Endothelial cell of umbilical vein (primary cell): ENCODE results near the gene RBX1. TPM values are rescaled to one million over a fixed set of nuclear protein-coding genes. Genes with fewer than 3 reads are reported as not detected.

Experiments used
- BruUV-seq: library from RNA; stranded (reverse); fragments of 400-500 nt; replicated peaks from 2 replicates; lab custom pipeline; 2021; lab: Mats Ljungman, UMichigan
- CTCF ChIA-PET: fragments of 300-600, 350-600 bp; sonication (Branson Sonifier 250); formaldehyde crosslinking; loops from one replicate; lab custom pipeline; 2021; ENCODE audit warnings: antibody characterized with exemption, inconsistent platforms; lab: Charles Lee
- POLR2A ChIA-PET: fragments of 300-600, 350-600 bp; sonication (Branson Sonifier 250); formaldehyde crosslinking; loops from one replicate; lab custom pipeline; 2021; ENCODE audit warnings: antibody characterized with exemption, inconsistent platforms; lab: Charles Lee
- DNase-seq: peaks from one replicate; pipeline ENCODE4 v3.0.0-alpha.2; 2011; ENCODE audit warnings: low read depth, low spot score
- FAIRE-seq: peaks from 2 replicates; lab custom pipeline; 2011; peaks lifted over from hg19 to GRCh38; lab: Jason Lieb, UNC
- H2AFZ ChIP-seq: 2 replicates; pipeline ENCODE4 v1.6.0; 2012; ENCODE audit warnings: low read depth, low read length, control low read depth, inconsistent platforms
- H3K27ac ChIP-seq: 2 replicates; pipeline ENCODE4 v1.5.1; 2011; ENCODE audit warnings: low read depth, mild to moderate bottlenecking, control low read depth, low read length, moderate library complexity; ENCODE audit not compliant: insufficient read depth
- H3K27me3 ChIP-seq, 2 experiments: 2 replicates each; pipeline versions ENCODE4 v1.6.0 to v1.6.1; 2011; ENCODE audit warnings: low read length in 2 of 2, mixed read lengths in 1 of 2; ENCODE audit not compliant: control insufficient read depth in 2 of 2, insufficient read depth in 2 of 2
- H3K36me3 ChIP-seq, 2 experiments: 2 replicates in 1 of 2; 3 replicates in 1 of 2; pipeline ENCODE4 v1.5.1; 2011; ENCODE audit warnings: low read length in 2 of 2, mild to moderate bottlenecking in 1 of 2, moderate library complexity in 1 of 2; ENCODE audit not compliant: control insufficient read depth in 2 of 2, insufficient read depth in 2 of 2; ENCODE audit errors: extremely low read depth in 1 of 2
- H3K4me1 ChIP-seq: 3 replicates; pipeline ENCODE4 v1.5.1; 2011; ENCODE audit warnings: mild to moderate bottlenecking, low read length; ENCODE audit not compliant: control insufficient read depth, insufficient read depth; ENCODE audit errors: extremely low read depth
- H3K4me2 ChIP-seq: 2 replicates; pipeline ENCODE4 v1.6.1; 2011; ENCODE audit warnings: low read length, control low read depth, mixed read lengths; ENCODE audit not compliant: insufficient read depth
- H3K4me3 ChIP-seq, 3 experiments: fragments of 200-600 bp in 1 of 3; sonication (generic), shearing (Covaris generic) in 1 of 3; replicated peaks in 1 of 3; 2 replicates each; pipeline ENCODE4 v1.5.1; 2011 to 2016; ENCODE audit warnings: control low read depth in 3 of 3, low read length in 3 of 3, mild to moderate bottlenecking in 2 of 3, inconsistent platforms in 1 of 3, low read depth in 1 of 3, moderate library complexity in 1 of 3; ENCODE audit not compliant: insufficient read depth in 1 of 3
- H3K79me2 ChIP-seq: 2 replicates; pipeline ENCODE4 v1.6.0; 2012; ENCODE audit warnings: low read length, inconsistent platforms; ENCODE audit not compliant: control insufficient read depth, insufficient read depth
- H3K9ac ChIP-seq: replicated peaks from 2 replicates; pipeline ENCODE3; 2011; ENCODE audit warnings: low read length, control low read depth; ENCODE audit not compliant: insufficient read depth; ENCODE audit errors: extremely low read depth
- H3K9me1 ChIP-seq: replicated peaks from 3 replicates; pipeline ENCODE4 v1.6.0; 2011; ENCODE audit warnings: mild to moderate bottlenecking, low read length; ENCODE audit not compliant: control insufficient read depth, insufficient read depth; ENCODE audit errors: extremely low read depth
- H3K9me3 ChIP-seq: replicated peaks from 2 replicates; pipeline ENCODE4 v1.5.1; 2012; ENCODE audit warnings: low read length, inconsistent platforms; ENCODE audit not compliant: control insufficient read depth, insufficient read depth
- H4K20me1 ChIP-seq: replicated peaks from 2 replicates; pipeline ENCODE3; 2011; ENCODE audit warnings: mild to moderate bottlenecking, low read length; ENCODE audit not compliant: control insufficient read depth, insufficient read depth; ENCODE audit errors: extremely low read depth
- EZH2 ChIP-seq: IDR thresholded peaks from 2 replicates; pipeline ENCODE4 v1.6.1; 2012; ENCODE audit warnings: borderline replicate concordance, low read depth, mild to moderate bottlenecking, moderate library complexity, low read length, inconsistent platforms; ENCODE audit not compliant: severe bottlenecking
- FOS ChIP-seq: IDR thresholded peaks from 2 replicates; pipeline ENCODE4 v1.6.1; 2011; ENCODE audit warnings: mild to moderate bottlenecking, low read length, moderate library complexity, borderline replicate concordance; ENCODE audit not compliant: insufficient read depth
- GATA2 ChIP-seq: IDR thresholded peaks from 2 replicates; pipeline ENCODE4 v1.7.0; 2011; ENCODE audit warnings: low read depth, mild to moderate bottlenecking, moderate library complexity, mixed read lengths, low read length; ENCODE audit not compliant: insufficient read length, insufficient read depth
- JUN ChIP-seq: IDR thresholded peaks from 2 replicates; pipeline ENCODE4 v1.6.1; 2011; ENCODE audit warnings: borderline replicate concordance, low read depth; ENCODE audit not compliant: insufficient read length, insufficient read depth
- MYC ChIP-seq: IDR thresholded peaks from one replicate; pipeline ENCODE4 v1.6.1; 2011; ENCODE audit warnings: mild to moderate bottlenecking, low read depth, low read length
- POLR2A ChIP-seq: IDR thresholded peaks from 2 replicates; pipeline ENCODE4 v1.6.1; 2012; ENCODE audit warnings: low read depth, mild to moderate bottlenecking, control low read depth, low read length
- POLR2AphosphoS5 ChIP-seq: IDR thresholded peaks from 2 replicates; pipeline ENCODE4 v1.6.1; 2012; ENCODE audit warnings: low read depth, mild to moderate bottlenecking, control low read depth, low read length, moderate library complexity; ENCODE audit not compliant: insufficient read depth
- dilution Hi-C: fragments of 300-500 bp; cut with MboI; formaldehyde crosslinking; loops from one replicate; pipeline ENCODE4 v1.15.0; 2019; ENCODE audit warnings: low sequenced_read_pairs; ENCODE audit not compliant: extremely low pct_ligation_motif_present
- intact Hi-C: fragments of 100-400 bp; cut with micrococcal nuclease; formaldehyde crosslinking; loops from one replicate; pipeline ENCODE4 v1.10.0; 2022
- polyA plus RNA-seq, 4 experiments: library from polyadenylated mRNA; depleted of rRNA in 3 of 4; stranded (reverse) in 3 of 4; unstranded in 1 of 4; fragments of >200 nt; gene quantifications; 2 replicates each; pipeline versions ENCODE4 v1.2.1 to v1.2.3, GENCODE V29; 2011 to 2012; ENCODE audit warnings: missing spikeins in 1 of 4
- total RNA-seq: library from RNA; stranded (reverse); gene quantifications from 2 replicates; pipeline ENCODE4 v1.2.3, GENCODE V29; 2021
- TF ChIP-seq, protein P1 (sequence below), 2 donors: IDR thresholded peaks; 1 replicate in 1 of 2; 2 replicates in 1 of 2; pipeline ENCODE4 v1.5.1; 2011; ENCODE audit warnings: low read length in 2 of 2, mild to moderate bottlenecking in 2 of 2, moderate library complexity in 2 of 2, control low read depth in 1 of 2, inconsistent platforms in 1 of 2, low read depth in 1 of 2; ENCODE audit not compliant: insufficient read depth in 1 of 2; ENCODE audit errors: extremely low read depth in 1 of 2
- TF ChIP-seq, protein P2 (sequence below): IDR thresholded peaks from 2 replicates; pipeline ENCODE4 v1.6.1; 2011; ENCODE audit not compliant: insufficient read depth, insufficient read length

RBX1 gene
- total and polyA plus RNA-seq, 2 donors (not counting 3 experiments of a cell fraction or from before 2014, with no cell fraction given): 74.7 to 102 TPM

DNA sequence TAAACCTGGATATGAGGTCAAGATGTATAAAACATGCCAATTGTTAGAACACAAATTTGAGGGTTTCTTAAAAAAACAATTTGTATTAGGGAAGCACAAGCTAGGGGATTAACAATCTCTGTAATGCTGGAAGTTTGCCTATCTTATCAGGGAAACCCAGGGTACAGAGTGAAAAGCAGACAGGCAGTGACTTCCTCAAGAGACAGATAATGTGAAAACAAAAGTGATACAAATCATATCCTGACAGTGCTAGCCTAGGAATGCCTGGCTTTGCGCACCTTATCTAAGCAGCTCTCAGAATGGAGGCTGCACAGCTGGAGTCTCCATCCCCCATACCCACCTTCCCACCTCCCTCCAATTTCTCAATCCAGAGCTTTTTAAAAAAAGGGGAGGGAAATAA is 22.5 kb upstream of the RBX1 start:
- Histone ChIP-seq H3K9ac (peak overlapping the region; percentile 4), H3K9me1 (no peaks in the 10 kb centered on the region), H3K27me3 (no peaks in the 10 kb centered on the region), H3K36me3 (peaks cover 0 to 3% of the 10 kb centered on the region in 2 experiments), H3K27ac (no peak overlapping the region), H3K4me2 (peak overlapping the region; percentile 80), H2AFZ (peak overlapping the region; percentile 59), H3K9me3 (no peaks in the 10 kb centered on the region), H3K4me1 (peaks cover 17% of the 10 kb centered on the region), H3K4me3 (peak overlapping the region in 1 of 3 experiments; percentile 40), H4K20me1 (no peaks in the 10 kb centered on the region), H3K79me2 (no peaks in the 10 kb centered on the region)
- no peak for TF ChIP-seq POLR2AphosphoS5
- TF ChIP-seq EZH2: no peak
- no peak for TF ChIP-seq FOS
- TF ChIP-seq GATA2: peak; percentile 51
- TF ChIP-seq MYC: no peak
- BruUV-seq: no TSS peak
- dilution Hi-C loops: no loop called here
- intact Hi-C loops: loop anchor here (10.0 kb wide), 1 partner anchor 306 kb away; no protein-coding TSS in a partner anchor
- DNase-seq (peak; percentile 71), FAIRE-seq (peak; percentile 88)
- ChIA-PET POLR2A (interaction anchor here (0.7 kb wide), 3 partner anchors 29 to 333 kb away, joined by 3 to 5 read pairs (median 3); no protein-coding TSS in a partner anchor), CTCF (interaction anchor here (1.1 to 1.5 kb wide), 5 partner anchors 9 to 30 kb away, joined by 3 to 5 read pairs (median 4); no protein-coding TSS in a partner anchor)

DNA sequence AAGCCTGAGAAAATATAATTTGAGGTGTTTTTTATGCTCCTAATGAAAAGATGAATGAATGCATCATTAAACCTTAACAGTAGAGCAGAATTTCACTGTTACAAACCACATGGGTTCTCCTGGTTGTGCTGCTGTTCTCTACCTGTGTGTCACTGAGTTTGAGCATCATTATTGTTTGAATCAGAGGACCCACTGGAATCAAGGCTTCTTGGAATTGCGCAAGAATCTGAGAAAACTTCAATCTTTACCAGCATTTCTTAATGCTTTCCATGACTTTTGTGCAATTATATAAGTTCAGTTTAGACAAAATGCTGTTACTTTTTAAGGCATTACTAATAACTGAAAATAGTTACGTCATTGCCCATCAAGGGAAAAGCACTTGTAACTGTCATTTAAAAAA is 18.8 kb upstream of the RBX1 start:
- Histone ChIP-seq H3K9ac (no peak overlapping the region), H3K36me3 (no peaks in the 10 kb centered on the region), H3K27me3 (no peaks in the 10 kb centered on the region), H3K4me3 (no peak overlapping the region), H3K4me2 (no peak overlapping the region), H3K79me2 (no peaks in the 10 kb centered on the region), H3K9me1 (no peaks in the 10 kb centered on the region), H3K4me1 (peaks cover 17% of the 10 kb centered on the region), H3K9me3 (no peaks in the 10 kb centered on the region), H2AFZ (no peak overlapping the region), H4K20me1 (no peaks in the 10 kb centered on the region), H3K27ac (no peak overlapping the region)
- FAIRE-seq (no peak), DNase-seq (no peak)
- POLR2A ChIA-PET: no interaction called here
- TF ChIP-seq GATA2: no peak
- TF ChIP-seq FOS: no peak
- TF ChIP-seq EZH2: no peak
- TF ChIP-seq JUN: no peak
- no peak for TF ChIP-seq MYC
- TF ChIP-seq POLR2A: no peak
- TF ChIP-seq, protein P1, sequence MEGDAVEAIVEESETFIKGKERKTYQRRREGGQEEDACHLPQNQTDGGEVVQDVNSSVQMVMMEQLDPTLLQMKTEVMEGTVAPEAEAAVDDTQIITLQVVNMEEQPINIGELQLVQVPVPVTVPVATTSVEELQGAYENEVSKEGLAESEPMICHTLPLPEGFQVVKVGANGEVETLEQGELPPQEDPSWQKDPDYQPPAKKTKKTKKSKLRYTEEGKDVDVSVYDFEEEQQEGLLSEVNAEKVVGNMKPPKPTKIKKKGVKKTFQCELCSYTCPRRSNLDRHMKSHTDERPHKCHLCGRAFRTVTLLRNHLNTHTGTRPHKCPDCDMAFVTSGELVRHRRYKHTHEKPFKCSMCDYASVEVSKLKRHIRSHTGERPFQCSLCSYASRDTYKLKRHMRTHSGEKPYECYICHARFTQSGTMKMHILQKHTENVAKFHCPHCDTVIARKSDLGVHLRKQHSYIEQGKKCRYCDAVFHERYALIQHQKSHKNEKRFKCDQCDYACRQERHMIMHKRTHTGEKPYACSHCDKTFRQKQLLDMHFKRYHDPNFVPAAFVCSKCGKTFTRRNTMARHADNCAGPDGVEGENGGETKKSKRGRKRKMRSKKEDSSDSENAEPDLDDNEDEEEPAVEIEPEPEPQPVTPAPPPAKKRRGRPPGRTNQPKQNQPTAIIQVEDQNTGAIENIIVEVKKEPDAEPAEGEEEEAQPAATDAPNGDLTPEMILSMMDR (IDR thresholded peaks at IDR 0.05; ENCODE audit: extremely low read depth in 1 of 2, insufficient read depth in 1 of 2, low read depth in 1 of 2, low read length in 2 of 2): no peak
- no peak for TF ChIP-seq POLR2AphosphoS5
- TF ChIP-seq, protein P2, sequence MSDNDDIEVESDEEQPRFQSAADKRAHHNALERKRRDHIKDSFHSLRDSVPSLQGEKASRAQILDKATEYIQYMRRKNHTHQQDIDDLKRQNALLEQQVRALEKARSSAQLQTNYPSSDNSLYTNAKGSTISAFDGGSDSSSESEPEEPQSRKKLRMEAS: no peak
- BruUV-seq: no TSS peak
- CTCF ChIA-PET: interaction anchor here (0.7 to 3.4 kb wide), 2 partner anchors 10 to 19 kb away, joined by 3 to 21 read pairs; no protein-coding TSS in a partner anchor
- dilution Hi-C loops (no loop called here), intact Hi-C loops (no loop called here)
